ENCODE measurements around the gene DOCK1.

DNA sequence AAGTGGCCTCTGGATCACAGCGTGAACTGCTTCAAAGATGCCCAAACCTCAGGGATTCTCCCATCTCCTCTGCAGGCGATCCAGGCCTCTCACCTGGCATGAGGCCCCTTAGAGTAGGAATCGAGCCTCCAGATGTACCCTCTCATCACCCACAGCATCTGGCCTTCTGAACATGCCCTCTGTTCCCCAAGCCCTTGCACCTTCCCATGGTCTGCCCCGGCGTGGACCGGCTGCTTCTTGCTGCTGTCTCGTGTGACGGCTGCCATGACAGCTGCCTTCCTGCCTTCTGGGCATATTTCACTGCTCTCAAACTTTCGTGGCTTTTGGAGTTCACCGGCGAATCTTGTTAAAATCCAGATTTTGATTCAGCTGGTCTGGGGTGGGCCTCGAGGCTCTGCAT is 486.6 kb downstream of the DOCK1 start:
- TF ChIP-seq, protein P1, sequence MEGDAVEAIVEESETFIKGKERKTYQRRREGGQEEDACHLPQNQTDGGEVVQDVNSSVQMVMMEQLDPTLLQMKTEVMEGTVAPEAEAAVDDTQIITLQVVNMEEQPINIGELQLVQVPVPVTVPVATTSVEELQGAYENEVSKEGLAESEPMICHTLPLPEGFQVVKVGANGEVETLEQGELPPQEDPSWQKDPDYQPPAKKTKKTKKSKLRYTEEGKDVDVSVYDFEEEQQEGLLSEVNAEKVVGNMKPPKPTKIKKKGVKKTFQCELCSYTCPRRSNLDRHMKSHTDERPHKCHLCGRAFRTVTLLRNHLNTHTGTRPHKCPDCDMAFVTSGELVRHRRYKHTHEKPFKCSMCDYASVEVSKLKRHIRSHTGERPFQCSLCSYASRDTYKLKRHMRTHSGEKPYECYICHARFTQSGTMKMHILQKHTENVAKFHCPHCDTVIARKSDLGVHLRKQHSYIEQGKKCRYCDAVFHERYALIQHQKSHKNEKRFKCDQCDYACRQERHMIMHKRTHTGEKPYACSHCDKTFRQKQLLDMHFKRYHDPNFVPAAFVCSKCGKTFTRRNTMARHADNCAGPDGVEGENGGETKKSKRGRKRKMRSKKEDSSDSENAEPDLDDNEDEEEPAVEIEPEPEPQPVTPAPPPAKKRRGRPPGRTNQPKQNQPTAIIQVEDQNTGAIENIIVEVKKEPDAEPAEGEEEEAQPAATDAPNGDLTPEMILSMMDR (conservative IDR thresholded peaks at IDR 0.05 in 1 of 2, IDR thresholded peaks at IDR 0.05 in 1 of 2; ENCODE audit: low read depth in 1 of 2, low read length in 2 of 2), result no peak
- TF ChIP-seq EZH2 (IDR thresholded peaks at IDR 0.05; ENCODE audit: low read length, missing control alignments), result no peak

Data from fibroblast of lung (primary cell).